Measurements from ENCODE around the gene SECISBP2L. TPM values are rescaled to one million over a fixed set of nuclear protein-coding genes. Genes with fewer than 3 reads are reported as not detected.
A peak's percentile ranks its signal among the peaks of the same experiment; 100 is the strongest.

SECISBP2L gene
- total RNA-seq, 1 donor from 2014 or later, result 54.3 TPM

DNA sequence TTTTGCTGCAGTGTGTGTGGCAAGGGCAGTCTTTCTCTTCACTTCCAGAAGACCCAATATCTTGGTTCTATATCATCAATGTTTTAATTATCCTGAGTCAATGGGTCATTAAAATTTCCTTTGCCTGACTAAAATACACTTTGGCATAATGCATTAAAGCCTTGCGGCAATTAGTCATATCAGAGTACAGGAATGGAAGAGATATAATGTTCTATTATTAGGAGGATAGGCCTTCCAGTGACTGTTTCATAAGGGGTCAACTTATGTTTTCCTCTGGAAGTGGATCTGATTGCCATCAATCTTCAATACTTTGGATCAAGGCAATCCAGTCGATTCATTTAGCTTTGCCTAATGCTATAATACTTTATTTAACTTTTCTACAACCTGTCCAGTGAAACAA is 9.4 kb upstream of the SECISBP2L start:
- peaks cover 3% of the 10 kb centered on the region for H3K9me3 Mint-ChIP-seq (ENCODE audit: low read depth)

DNA sequence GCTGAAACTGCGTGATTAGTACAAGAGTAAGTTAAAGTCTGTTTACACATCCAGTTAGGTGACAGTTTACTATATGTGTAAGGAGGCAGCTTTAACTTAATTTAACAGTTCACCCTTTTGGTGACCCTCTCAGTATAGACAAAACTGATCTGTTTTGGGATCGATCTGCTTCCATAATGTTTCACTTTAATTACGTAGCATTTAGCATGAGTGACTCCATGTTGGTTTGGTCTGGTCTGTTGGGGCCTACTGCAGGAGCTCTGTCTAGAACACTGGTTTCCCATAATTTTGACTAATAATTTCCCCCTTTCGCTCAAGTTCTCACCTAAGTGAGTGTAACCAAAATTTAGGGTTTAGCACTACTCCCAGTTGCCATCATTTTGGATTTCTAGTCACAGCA is 6.4 kb upstream of the SECISBP2L start:
- DNase-seq (ENCODE audit: low spot score), result no peak
- TF ChIP-seq CTCF (IDR thresholded peaks at IDR 0.05), result no peak

More for the DNA sequence above, 9.4 kb upstream of the SECISBP2L start:
- TF ChIP-seq CTCF (IDR thresholded peaks at IDR 0.05), result no peak
- Mint-ChIP-seq H3K27ac (ENCODE audit: unreplicated experiment) (no peak overlapping the region), H3K4me3 (ENCODE audit: unreplicated experiment) (no peak overlapping the region), H3K27me3 (ENCODE audit: low read depth) (no peaks in the 10 kb centered on the region), H3K36me3 (ENCODE audit: low read depth) (no peaks in the 10 kb centered on the region), H3K4me1 (ENCODE audit: low read depth) (peaks cover 10% of the 10 kb centered on the region)
- no peak for DNase-seq (ENCODE audit: low spot score)

DNA sequence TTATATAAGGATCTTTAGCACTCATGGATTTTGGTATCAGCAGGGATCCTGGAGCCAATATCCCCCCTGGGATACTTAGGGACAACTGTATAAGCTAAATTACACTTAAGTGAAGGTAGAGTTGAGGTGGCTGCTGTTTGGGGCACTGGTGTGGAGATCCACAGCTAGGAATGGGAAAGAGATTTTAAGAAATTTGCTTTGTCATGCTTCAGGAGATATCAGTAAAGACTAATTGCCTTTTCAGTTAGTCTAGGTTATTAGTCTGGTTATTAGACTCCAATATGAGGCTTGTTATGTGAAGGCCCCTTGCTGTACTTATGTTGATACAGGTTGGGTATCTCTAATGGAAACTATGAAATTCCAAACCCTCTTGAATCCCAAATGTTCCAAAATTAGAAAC is 1.2 kb upstream of the SECISBP2L start:
- Mint-ChIP-seq H3K4me1 (ENCODE audit: low read depth) (peaks cover 22% of the 10 kb centered on the region), H3K4me3 (ENCODE audit: unreplicated experiment) (no peak overlapping the region), H3K27ac (ENCODE audit: unreplicated experiment) (no peak overlapping the region), H3K27me3 (ENCODE audit: low read depth) (no peaks in the 10 kb centered on the region), H3K9me3 (ENCODE audit: low read depth) (peaks cover 3% of the 10 kb centered on the region), H3K36me3 (ENCODE audit: low read depth) (no peaks in the 10 kb centered on the region)
- no peak for TF ChIP-seq CTCF (IDR thresholded peaks at IDR 0.05)
- no peak for DNase-seq (ENCODE audit: low spot score)

More for the DNA sequence above, 6.4 kb upstream of the SECISBP2L start:
- H3K9me3 Mint-ChIP-seq (ENCODE audit: low read depth), result peaks cover 3% of the 10 kb centered on the region
- H3K27ac Mint-ChIP-seq (ENCODE audit: unreplicated experiment), result no peak overlapping the region
- H3K27me3 Mint-ChIP-seq (ENCODE audit: low read depth), result no peaks in the 10 kb centered on the region
- H3K36me3 Mint-ChIP-seq (ENCODE audit: low read depth), result no peaks in the 10 kb centered on the region
- no peak overlapping the region for H3K4me3 Mint-ChIP-seq (ENCODE audit: unreplicated experiment)
- no peaks in the 10 kb centered on the region for H3K4me1 Mint-ChIP-seq (ENCODE audit: low read depth)

DNA sequence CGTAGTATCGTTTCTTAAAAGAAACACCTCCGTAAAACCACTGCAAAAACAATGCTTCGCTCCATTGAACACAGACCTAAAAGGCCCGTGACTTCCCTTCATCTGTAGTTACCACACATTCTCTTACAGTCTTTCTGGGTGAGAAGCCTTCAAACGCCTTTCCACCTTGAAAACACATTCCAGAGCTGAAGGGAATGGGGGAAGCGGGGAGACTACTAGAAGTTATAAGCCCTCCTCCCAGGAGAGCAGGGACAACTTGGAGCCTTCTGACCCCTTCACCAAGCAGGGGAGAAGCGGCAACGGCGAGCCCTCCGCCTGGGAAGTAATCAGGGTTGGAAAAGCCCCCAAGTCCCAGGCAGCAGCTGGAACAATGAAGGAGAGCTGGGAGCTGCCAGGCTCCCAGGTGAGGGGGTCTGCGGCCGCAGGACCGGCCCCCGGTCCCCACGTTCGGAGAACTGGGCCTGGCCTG is 461 bp downstream of the SECISBP2L start:
- peak overlapping the region; percentile 95 for H3K4me3 Mint-ChIP-seq (ENCODE audit: unreplicated experiment)
- no peak for DNase-seq (ENCODE audit: low spot score)
- peak overlapping the region; percentile 96 for H3K27ac Mint-ChIP-seq (ENCODE audit: unreplicated experiment)
- no peaks in the 10 kb centered on the region for H3K36me3 Mint-ChIP-seq (ENCODE audit: low read depth)
- H3K9me3 Mint-ChIP-seq (ENCODE audit: low read depth), result no peaks in the 10 kb centered on the region
- peaks cover 36% of the 10 kb centered on the region for H3K4me1 Mint-ChIP-seq (ENCODE audit: low read depth)
- no peaks in the 10 kb centered on the region for H3K27me3 Mint-ChIP-seq (ENCODE audit: low read depth)
- no peak for TF ChIP-seq CTCF (IDR thresholded peaks at IDR 0.05)

- Mint-ChIP-seq H3K27me3 (ENCODE audit: low read depth) (no peaks in the 10 kb centered on the region), H3K9me3 (ENCODE audit: low read depth) (no peaks in the 10 kb centered on the region), H3K27ac (ENCODE audit: unreplicated experiment) (peak overlapping the region; percentile 96), H3K36me3 (ENCODE audit: low read depth) (no peaks in the 10 kb centered on the region), H3K4me3 (ENCODE audit: unreplicated experiment) (peak overlapping the region; percentile 95), H3K4me1 (ENCODE audit: low read depth) (peaks cover 39% of the 10 kb centered on the region)
- no peak for DNase-seq (ENCODE audit: low spot score)
- TF ChIP-seq CTCF (IDR thresholded peaks at IDR 0.05), result no peak
Observed at GRCh38 chr15:49044766-49045606, 1.3 kb downstream of the SECISBP2L start.
